Measurements from ENCODE around the gene ATG12.
"Not testable (repeated sequence)": the region's sequence is repeated elsewhere in the genome, so short reads cannot be mapped to it uniquely, and the experiment has no call there.

ATG12 gene

DNA sequence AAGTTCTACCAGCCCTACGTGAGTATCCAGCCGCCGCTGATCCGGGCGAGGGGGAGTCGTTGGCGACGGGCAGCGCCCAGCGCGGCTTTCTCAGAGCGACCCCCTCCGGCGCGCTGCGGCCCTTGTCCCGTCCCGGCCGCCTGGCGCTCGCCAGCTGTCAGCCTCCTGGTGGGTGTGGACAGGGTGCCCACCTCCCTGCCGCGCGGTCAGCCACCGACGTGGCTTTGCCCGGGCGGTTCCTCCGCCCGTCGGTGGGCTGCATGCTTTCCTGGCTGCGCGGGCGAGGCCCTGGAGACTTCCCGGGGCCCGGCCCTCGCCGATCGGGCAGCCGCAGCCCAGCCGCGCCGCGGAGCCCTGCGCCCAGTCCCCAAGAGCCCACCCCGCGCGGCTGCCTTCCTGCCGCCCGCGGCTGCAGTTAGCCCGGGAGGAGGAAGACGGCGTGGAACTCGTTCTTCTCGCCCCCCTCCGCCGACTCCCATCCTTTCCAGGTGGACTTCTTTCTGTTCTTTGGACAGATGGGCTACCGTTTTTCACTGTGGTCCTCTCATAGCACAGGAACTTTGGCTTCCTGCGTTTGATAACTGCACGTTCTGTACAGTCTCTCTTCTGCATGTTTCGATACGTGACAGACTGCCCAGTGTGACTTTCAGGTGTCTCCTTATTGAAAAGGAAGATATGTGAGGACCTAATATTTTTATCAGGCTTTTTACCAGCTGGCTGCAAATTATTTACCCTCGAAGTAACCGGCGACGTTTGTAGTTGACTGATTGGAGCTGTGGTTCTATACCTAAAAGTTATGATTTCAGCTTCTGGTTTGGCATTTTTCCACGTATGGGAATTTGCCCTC is 947 bp upstream of the ATG12 start:
- no peak for DNase-seq

DNA sequence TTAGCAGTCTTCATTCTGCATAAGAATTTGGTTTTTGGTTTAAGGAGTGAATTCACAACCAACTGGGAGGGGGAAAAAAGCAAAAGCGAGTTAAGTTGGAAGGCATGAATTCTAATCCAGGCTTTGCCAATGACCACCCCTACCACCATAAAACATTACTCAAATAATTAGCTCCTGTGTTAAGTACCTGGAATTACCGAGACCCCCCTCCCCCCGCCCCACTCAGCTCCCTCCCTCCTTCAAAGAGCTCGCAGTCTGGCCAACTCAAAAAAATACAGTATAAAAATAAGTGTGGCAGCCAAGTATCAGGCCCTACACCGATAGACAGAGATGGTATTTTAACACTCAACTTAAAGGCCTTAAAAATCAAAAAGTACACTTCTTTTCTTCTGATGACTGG is 492 bp downstream of the ATG12 start:
- no peak for DNase-seq

DNA sequence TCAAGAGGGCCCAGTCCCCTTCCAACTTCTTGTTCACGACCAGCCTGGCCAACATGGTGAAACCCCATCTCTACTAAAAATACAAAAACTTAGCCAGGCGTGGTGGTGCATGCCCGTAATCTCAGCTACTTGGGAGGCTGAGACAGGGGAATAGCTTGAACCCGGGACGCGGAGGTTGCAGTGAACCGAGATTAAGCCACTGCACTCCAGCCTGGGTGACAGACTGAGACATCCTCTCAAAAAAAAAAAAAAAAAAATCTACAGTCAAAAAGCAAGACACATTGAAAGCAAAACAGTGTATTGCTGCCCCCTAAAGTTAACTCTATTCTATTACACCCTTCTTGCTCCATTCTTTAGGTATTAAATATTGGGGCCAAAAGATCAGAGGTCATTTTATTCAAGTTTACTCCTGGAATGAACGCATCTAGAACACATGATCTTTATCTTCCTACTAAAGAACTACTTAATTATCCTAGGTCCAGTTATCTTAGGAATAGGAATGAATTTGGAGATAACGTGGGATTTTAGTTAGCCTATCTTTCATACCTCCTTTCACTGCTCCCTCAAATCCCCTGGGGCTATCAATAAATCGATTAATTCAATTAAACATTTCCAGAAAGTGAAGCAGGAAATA is 2.4 kb downstream of the ATG12 start:
- DNase-seq = no peak

DNA sequence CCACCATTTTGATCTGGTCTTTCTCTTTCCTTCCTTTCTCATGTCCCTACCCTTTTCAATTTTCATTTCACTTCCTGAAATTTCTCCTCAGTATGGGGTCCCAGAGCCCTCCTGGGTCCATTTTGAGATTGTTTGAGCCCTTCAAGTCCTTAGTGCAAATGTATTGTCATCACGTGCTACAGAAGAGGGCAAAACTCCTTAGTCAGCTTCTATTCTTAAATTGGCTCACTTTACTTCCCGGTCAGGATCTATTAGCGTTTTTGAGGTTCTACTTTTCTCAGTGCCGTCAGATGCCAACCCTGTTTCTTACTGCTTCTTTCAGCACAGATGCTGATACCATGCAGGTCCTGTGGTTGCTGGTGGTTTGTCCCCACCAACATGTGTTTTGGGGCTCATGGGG is 5.9 kb downstream of the ATG12 start:
- no peak for DNase-seq

DNA sequence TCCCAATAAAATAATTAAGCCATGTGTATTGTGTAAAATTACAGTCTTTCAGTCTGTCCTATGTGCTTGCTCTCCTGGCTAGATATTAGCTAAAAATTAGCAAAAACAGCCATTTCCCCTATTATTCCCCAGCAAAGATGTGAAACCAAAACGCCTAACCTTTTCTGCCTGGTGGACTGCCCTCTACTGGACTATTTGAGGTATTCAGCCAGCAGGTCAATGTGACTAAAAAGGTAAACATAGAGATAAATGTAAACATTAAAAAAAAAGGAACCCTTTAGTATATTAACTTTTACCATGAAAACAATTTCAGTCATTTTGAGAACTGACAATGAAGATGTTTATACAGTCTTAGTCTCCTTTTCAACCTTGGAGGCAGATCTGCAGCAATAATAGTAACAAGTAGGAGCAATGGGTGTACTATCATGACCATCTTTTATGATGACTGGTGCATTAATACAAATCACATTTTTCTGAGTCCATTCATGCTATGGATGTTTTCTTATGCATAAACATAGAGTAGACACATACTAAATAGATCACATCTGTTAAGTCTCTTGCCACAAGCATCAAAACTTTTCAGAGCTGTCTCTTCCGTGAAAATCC is 10.1 kb downstream of the ATG12 start:
- DNase-seq = no peak

DNA sequence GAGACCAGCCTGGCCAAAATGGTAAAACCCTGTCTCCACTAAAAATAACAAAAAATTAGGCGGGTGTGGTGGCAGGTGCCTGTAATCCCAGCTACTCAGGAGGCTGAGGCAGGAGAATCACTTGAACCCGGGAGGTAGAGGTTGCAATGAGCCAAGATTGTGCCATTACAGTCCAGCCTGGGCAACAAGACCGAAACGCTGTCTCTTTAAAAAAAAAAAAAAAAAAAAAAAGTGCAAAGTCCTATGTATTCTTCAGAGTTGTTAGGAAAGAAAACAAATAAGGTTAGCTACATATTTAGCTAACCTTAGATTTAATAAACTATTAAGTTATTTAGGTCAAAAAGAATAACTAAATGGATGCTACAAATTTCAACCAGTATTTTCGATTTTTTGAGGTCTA is 11.5 kb downstream of the ATG12 start:
- DNase-seq = no peak

DNA sequence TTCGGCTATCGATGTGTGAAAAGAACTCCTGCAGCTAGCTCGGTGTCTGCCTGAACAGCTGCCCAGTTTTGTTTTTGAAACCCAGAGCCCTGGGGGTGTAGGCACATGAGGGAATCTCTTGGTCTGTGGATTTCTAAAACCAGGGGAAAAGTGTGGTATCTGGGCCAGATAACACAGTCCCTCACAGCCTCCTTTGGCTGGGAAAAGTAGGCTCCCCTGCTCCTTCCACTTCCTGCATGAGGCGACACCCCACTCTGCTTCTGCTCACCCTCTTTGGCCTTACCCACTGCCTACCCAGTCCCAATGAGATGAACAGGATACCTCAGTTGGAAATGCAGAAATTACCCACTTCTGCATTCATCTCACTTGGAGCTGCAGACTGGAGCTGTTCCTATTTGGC is 15.4 kb downstream of the ATG12 start:
- DNase-seq = no peak

DNA sequence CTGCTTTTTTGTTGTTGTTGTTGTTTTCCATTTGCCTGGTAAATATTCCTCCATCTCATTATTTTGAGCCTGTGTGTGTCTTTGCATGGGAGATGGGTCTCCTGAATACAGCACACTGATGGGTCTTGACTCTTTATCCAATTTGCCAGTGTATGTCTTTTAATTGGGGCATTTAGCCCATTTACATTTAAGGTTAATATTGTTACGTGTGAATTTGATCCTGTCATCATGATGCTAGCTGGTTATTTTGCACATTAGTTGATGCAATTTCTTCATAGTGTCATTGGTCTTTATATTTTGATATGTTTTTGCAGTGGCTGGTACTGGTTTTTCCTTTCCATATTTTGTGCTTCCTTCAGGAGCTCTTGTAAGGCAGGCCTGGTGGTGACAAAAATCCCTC is 16.4 kb downstream of the ATG12 start:
- DNase-seq = not testable (repeated sequence)

DNA sequence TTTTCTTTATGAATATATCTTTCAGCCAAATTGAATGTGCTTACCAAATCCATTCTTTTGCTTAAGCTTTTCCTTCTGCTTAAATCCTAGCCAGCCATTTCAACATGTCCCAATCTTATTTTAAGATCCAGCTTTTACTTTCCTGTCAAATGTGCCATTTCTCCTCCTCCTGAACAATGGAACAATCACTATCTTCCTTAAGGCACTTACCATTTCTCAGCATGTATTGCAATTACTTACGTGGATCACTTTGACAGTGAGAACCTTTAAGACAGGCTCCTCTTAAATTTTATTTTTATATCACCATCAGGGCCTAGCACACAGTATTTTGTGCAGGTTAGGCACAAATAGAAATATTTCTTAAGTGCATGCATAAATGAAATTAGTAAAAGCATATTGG is 20.5 kb downstream of the ATG12 start:
- DNase-seq = no peak

DNA sequence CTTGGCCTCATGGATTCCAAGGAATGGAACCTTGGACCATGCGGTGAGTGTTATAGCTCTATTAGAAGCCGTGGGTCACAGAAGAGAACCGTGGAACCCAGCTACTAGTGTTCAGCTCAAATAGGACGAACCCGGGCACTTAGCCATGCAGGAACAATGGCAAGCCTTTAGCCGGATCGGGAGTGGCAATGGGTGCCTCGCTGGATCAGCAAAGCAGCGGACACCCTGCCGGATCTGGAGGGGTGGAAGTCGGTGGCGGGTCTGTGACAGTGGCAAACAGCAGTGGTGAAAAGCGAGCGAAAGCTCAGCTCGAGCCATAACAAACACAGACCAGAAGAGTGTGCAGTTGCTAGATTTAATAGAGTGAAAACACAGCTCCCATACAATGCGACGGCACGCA is 22.5 kb downstream of the ATG12 start:
- DNase-seq = no peak

DNA sequence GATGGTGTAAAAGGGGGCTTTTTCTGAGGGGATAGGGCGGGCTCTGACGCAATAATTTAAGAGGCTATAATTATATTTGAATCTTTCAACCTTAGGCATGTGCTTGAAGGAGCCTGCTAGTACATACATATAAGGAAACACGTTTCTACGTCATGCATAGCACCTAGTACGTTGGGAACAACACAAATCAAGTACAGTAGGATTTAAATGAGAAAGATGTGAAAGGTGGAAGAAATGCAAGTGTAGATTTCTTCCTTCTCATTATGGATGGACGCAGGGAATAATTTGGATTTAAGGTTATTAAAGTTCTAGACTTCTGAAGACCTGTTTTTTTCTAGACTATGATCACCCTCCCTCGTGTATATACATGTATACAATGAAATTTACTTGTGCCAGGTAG is 24.0 kb downstream of the ATG12 start:
- no peak for DNase-seq

DNA sequence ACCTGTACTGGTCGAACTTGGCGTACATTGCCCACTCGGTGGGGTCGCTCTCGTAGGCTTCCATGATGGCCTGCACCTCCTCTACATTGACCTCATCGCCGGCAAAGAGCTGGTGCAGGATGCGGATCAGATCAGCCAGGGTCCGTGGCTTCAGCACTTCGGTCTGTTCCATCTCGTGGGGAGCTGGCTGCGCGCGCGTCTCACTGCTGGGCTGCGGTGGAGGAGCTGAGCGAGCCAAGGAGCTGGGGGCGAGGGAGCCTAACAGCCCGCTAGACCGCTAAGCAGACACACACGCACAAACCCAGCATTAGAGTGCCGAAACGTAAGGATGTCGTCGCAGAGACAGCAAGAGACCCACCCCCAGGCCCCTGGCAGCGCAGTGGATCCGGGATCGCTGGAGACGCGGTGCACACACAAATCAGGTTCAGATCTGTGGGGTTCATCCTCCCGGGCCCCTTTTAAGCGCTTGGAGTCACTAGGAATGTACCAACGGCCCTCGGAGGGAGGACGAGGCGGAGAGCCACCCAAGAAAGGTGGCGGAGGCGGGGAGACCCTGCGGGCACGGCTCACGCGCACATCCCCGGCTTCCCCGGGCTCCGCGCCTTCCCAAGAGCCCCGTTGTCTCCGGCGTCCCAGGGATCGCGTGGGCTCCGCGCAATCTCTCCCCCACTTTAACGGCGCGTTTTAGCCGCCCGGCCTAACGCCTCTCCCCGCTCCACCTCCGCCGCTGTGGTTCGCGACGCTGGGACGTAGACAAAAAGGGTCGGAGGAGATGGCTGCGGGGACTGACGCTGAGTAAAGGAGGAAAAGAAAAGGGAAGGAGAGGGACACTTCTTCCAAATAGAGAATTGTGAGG is 24.9 kb downstream of the ATG12 start, which contains the start of gene CDO1:
Gene CDO1 (minus strand): TSS at position 434 of the 856 bp plus-strand sequence. CDS start 262 bp downstream, at position 172.
- DNase-seq = peak; percentile 90

DNA sequence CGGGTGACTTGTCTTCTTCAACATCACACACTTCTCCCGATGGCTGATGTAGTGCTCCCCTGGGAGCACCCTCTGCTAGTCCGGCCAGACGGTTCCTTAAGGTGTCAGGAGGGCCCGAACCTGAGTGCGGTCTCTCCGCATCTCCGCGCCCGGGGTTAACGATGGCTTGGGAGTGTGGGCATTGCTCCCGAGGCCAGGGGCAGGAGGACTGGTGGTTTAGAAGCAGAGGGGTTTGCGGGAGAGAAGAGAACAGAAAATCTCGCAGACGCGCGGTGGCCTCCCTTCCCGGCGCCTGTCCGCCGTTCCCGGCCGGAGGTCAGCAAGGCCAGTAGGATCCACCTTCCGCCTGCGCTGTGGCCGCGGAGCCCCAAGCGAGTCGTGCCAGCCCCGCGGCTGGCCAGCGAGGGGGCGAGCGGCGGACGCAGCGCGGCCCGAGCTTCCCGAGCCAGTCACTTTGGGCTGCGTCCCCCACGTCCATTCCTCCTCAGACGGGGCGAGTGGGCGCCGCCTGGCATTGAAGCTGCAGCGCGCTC is 25.6 kb downstream of the ATG12 start:
- DNase-seq = peak; percentile 51

DNA sequence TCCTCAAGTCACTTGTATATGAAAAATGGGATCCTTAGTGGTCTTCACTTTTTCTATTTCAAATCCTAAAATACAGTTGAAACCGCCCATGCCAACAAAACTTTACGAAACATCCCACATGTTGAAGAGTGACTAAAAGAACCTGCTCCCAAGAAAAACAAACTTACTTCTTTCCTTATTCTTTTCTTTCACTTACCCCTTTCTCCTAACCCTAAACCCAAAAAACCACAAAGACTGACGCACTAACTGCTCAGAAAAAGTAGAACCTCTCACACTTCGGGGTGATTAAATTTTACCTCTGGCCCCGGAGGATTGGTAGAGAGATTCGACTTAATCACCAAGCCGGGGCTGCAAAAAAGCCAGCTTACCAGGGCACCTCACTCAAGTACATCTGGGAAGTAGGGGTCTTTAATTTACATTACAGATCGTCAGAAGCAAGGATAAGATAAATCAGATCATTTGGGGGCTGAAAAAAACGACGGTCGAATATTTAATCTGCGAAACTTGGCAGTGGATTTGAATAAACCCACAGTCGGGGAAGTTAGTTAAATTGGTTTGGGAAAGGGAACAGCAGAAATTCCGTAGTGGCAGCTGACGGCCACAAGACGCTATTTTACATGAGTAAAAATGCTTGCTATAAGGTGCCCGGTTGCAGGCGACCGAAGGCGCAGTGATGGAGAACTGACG is 26.2 kb downstream of the ATG12 start:
- DNase-seq = no peak

DNA sequence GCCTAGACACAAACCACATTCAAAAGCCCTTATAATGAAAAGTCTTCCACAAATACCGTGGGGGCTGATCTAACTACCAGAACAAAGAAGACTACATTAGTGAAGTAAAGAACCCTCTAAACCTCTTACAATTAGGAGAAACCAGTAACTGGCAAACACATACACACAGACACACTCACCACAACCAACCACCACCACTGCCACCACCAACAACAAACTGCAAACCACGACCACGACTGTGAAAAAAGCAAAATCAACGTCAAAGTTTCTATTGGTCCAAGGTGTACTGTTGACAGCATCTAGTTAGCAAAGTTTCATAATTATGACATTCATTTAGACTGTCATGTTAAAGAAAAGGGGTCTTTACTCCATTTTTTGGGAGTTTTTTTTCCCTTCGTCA is 27.6 kb downstream of the ATG12 start:
- no peak for DNase-seq

DNA sequence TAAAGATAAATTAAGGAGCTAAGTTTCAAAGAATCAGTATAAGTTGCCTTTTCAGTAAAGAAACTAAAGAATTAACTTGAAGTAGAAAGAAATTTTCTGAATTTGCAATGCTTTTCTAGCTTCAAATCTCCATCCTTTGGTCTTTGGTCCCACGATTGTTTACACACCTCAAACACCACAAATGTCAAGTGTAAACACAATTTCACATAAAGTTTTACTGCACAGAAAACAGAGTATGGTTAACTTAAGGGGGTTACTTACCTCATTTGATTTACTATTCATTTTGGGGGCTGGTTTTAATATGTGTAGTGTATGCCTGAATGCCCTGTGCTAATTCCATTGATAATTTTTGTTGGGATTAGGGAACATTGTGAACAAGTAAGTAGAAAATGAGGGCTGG is 29.0 kb downstream of the ATG12 start:
- DNase-seq = no peak

DNA sequence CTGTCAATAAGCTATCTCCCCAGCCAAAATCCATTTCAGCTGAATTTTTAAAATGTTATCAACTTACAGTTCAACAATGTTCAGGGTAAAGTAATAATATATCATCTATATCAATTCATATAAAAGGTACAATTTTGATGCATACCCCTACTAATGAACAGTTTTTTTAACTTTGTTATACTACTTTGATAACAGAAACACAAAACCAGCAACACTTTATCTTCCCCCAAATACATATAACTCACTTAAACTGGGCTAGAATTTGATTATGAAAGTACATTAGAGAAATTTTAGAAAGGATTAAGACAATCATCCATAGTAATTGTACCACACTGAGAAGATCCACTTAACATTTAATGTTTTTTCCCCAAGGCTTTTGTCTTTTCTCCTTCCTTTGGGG is 30.0 kb downstream of the ATG12 start:
- DNase-seq = no peak

DNA sequence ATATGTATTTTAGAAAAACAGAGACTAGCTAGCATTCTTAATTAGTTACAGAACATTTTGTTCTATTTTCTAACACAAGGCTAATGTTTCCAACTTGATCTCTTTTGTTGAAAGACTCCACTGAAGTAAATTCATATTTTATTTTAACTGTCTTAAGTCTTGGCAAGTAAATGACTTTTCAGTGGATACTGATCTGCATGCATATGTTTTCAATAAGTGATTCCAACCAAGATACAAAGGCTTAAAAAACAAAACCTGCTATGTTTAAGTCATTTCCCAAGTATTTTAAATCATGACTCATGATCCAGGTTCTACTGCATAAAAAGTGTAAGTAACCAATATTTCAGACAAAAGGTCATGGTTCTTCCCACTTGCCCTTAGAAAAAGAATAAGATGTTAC is 30.6 kb downstream of the ATG12 start:
- no peak for DNase-seq

DNA sequence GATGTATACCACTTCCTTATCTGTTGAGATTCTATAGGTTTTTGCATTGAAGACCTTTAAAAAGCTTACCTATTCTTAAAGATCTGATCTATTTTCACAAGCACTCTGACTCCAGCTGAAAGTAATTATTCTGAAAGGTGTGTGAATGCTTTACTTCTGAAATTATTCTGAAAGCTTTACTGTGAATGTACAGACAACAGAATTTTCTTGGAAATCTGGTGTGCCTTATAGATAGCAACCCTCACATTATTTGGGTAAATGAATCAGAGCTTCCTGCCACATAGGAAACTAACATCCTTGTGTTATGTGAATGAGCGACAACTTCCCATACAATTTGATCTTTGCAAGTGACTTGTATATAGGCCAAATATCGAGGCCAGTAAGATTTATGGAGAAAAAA is 31.4 kb downstream of the ATG12 start:
- no peak for DNase-seq

DNA sequence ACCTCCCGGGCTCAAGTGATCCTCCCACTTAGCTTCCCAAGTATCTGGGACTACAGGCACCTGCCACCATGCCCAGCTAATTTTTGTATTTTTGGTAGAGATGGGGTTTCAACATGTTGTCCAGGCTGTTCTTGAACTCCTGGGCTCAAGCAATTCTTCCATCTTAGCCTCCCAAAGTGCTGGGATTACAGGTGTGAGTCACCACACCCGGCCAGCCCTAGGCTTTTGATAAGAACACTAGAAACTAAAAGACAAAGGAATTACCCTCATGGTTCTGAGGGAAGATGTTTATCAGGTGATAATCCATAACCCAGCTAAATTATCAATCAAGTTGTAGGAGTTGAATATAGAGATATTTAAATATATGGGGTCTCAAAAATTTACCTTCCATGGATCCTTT is 33.3 kb downstream of the ATG12 start:
- DNase-seq = not testable (repeated sequence)

DNA sequence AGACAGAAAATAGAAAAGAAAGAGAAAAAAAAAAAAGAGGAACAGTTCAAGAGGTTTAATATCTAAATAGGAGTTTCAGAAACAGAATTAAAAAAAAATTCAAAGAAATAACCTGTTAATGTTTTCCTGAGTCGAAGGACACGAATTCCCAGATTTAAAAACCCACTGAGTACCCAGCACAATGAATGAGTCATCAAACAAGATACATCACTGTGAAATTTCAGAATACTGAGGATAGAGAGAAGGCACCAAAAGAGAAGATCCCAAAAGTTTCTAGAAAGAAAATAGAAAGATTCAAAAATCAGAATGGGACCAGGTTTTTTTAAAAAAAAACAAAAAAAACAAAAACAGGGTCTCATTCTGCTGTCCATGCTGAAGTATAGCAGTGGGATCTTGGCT is 33.7 kb downstream of the ATG12 start:
- DNase-seq = no peak

DNA sequence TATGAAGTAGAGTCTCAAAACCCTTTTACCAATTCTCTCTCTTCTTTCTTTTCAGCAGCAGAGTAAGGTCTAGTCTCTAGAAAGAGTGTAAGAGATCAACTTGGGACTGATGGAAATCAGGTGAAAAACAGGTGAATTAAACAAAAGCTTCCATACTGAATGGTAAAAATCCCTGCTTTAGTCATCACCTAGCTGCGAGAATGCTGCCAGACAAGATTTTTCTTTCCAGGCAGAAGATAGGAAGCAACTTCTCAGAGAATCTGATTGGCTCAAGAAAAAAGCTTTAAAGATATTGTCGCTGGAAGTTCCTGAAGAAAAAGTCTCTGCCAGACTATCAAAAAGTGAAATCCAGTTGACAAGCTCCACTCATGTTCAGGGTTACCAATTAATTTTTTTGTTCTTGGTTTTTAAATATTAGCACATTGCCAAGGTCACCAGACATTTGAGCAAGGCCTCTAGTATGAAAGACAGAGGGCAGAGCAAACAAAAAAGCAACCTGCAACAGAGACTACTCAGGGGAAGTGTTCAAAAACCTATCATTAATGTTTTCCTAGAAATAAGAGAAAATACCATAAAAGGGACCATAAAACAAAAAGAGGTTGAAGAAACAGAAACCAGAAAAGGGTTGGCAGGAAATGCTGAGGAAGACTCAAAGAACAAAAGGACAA is 34.2 kb downstream of the ATG12 start:
- DNase-seq = no peak

All from left hindlimb (tissue), 1 donor.